Measurements from ENCODE around the gene LRRTM1.

The LRRTM1 gene, protein sequence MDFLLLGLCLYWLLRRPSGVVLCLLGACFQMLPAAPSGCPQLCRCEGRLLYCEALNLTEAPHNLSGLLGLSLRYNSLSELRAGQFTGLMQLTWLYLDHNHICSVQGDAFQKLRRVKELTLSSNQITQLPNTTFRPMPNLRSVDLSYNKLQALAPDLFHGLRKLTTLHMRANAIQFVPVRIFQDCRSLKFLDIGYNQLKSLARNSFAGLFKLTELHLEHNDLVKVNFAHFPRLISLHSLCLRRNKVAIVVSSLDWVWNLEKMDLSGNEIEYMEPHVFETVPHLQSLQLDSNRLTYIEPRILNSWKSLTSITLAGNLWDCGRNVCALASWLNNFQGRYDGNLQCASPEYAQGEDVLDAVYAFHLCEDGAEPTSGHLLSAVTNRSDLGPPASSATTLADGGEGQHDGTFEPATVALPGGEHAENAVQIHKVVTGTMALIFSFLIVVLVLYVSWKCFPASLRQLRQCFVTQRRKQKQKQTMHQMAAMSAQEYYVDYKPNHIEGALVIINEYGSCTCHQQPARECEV

DNA sequence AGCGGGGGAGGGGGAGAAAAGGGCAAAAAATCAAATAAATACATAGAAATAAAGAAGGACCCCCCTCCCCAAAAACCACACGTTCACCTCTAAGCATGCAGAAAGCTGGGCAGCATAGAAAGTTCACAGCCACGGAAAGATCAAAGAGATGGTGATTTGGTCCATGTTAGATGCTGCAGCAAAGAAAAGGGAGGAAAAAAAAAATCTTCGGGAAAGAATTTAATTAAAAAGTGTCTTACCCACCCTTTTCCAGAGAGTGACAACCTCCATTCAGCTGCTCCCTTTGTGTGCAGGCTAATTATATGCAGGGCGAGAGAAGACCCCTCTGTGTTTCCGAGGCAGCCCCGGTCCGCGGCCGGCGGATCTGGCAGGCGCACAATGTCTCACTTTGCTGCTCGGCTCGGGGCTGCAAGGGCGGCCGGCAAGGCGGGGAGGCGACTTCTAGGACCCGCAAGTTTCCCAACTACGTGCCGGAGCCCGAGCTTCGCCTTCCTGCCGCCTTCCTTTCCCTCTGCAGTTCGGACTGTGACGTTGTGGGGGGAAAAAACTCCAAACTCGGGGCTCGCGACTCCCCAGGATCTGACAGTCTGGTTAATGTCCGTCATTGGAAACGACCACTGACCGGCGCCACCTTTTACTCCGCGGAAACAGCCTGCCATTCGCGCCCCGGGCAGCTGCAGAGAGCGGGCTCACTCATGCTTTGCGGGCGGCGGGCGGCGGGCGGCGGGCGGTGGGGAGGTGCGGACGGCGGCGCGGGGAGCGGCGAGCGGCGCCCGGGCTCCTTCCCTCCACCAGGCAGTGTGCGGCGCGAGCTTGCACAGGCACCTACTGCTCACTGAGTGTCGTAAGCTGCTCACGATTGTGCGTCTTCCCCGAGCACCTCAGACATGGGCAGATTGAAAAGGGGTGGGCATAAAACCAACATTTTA is at the start of gene LRRTM1:
Gene LRRTM1, minus strand, starts transcription at position 844 of the 929 bp plus-strand sequence. CDS start 933 bp downstream, outside the sequence.
- DNase-seq, result no peak

DNA sequence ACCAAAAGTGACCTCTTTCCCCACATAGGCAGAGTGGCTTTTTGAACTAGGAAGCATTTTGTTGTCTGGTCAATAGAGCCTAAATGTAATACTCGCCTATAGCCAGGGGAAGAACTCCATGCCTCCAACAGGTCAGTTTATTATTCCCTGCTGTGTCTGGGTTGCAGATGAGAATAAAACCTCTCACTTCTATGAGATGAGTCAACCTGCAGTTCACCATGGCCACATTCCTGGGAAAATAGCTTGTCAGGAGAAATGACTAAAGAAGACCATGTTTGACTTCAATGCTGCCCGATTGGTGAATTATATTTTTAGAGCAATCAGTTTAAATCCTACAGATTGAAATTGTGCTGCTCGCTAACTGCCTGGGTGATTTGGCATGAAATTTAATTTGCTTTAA is 46.7 kb upstream of the LRRTM1 start:
- DNase-seq, result no peak

DNA sequence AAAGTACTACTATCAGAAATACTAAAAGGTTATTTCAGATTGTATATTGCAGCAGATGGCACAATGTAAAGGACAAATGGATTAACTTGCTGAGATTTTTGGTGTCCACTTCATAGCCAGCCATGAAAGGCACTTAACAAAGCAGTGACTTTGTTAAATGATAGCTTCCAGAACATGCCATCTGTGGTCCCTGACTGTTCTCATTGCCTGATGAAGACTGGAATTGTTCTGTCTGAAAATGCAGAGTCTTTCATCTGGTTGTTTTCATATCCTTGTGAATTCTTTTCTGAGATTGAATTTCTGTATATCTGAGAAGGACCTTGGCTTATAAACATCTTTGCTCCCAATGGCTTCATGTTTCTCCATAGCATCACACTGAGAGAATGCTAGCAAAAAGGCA is 44.4 kb upstream of the LRRTM1 start:
- no peak for DNase-seq

DNA sequence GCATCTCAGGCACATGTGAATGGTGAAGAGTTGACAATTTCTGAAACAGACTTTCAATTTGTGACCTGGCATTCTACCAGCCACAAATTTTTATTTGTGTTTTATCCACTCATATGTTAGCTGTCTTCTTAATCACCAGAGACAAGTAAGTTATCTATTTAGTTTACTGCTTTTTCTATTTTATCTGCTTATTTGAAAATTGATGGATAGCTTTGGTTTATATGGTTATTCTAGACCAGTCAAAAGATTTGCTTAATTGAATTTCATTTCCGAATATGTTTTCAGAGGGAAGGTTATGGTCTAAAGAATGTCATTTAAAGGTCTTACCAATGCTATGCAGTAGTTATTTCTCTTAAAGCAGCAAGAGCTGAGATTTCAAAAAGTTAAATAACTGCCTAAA is 43.5 kb upstream of the LRRTM1 start:
- DNase-seq, result no peak

DNA sequence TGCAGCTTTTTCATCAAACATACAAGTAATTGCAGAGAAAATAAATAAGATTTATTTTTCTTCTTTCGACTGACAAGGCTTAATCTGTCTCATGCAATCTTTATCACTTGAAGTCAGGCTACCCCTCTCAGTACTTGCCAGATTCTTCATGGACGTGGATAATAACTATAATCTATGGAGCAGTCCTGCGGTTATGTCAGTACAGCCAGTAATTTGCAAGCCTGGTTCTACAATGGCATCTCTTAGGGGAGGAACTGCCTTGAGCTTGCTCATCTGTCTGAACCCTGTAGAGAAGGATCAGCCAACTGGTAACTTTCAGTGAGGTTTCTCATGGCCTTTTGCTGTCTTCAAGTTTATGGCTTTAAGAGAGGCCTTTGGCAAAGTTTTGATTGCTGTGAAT is 35.5 kb upstream of the LRRTM1 start:
- DNase-seq, result no peak

DNA sequence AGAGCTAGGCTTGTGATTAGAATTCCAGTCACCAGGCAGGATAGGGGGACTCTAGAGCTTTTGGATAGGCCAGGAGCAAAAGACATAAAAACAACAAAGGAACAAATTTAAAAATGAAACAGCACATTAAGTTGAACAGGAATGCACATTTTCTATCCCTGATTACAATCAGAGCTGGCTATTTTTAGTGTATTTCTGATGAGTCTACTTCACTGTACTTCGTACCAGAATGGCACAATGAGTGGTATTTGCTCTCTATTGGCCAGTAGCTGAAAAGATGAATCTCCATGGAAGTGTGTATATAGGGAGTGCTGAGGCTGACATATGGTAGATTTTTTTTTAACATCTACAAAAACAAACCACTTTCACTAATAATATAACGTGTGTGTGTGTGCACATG is 34.2 kb upstream of the LRRTM1 start:
- no peak for DNase-seq

DNA sequence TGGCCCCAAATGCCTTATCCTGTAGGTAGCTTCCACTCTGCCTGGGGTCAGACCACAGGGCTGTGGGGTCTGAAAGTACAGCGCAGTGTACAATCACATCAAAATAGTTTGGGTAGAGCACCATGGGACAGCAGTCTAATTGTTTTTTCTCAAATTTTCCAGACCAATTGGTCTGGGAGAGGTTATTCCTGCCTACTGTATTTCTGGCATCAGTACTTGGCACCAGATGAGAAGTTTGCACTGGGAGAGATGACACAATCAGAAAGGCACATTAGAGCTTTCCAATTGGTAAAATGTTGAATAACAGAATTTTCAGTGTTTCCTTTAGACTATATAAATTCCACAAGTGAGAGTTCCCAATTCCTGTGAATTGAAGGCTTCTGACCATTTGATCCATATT is 30.9 kb upstream of the LRRTM1 start:
- no peak for DNase-seq

DNA sequence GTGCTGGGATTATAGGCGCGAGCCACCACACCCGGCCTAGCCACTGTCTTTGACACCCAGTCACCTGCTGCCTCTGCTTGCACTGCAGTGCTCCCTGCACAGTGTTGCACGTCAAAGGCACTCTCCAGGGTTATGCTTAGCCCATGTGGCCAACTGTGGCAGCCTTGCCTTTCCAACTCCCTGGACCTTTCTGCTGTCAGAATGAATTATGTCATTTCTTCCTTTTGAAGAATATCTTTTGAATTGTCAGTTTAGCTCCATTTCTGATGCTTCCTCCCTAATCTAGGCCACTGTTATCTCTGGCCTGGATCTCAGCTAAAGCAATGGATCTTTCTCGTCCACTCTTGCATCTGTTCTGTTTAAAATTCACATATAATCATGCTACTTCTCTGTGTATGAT is 29.3 kb upstream of the LRRTM1 start:
- DNase-seq, result no peak

DNA sequence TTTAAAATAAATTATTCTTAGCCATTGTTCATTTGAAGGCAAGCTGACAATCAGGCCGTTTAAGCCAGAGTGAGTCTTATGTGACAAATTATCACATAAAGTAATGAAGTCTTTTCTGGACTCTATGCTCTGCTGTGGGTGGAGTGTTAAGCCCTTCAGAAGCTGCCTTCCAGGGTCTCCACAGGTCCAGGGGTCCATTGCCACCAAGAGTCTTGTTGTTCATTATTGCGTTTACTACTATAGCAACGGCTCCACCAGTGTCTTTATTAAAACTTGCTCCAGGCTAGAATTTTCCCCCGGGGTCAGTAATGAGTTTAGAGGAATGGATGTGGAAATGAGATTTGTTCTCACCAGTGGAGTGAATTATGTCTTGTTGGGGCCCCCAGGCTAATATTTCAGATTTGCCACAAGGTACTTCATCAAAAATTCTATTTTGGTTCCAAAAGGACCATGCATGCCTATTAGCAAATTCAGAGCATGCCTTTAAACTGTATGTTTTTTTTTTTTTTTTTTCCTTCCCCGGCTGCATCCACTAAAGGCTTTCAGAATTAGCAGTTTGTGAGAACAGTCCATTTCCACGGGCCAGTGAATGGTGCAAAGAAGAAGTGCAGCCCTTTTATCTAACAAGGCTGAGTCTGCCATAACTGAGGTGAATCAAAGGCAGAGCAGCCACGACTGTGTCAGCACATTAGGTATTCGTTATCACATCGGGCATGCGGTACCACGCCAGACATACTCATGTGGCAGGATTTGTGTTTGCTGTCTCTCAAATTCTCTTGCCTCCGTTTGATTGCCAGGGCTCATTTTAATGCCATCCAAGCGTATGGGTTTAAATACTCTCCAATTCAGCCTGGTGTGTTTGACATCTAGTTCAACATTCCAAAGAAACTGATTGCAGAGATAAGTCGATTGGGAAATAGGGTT is 26.2 kb upstream of the LRRTM1 start:
- DNase-seq, result no peak

DNA sequence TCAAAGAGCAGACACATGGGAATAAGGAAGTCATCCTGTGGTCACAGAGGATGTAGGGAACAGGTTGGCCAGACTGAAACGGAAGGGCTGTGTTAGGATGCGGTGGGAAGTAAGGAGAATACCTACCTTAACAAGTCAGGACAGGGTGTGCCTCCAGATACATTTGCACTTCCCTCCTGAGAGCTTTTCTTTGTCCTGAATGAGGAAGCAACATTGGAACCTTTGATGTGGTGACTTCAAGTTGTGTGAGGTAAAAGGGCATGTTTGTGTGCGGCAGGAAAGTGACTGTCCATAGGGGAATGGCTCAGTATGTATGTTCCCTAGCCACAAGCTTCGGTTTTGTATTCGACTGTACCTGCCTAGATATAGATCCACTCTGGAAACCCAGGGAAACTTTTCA is 24.9 kb upstream of the LRRTM1 start:
- DNase-seq, result no peak

DNA sequence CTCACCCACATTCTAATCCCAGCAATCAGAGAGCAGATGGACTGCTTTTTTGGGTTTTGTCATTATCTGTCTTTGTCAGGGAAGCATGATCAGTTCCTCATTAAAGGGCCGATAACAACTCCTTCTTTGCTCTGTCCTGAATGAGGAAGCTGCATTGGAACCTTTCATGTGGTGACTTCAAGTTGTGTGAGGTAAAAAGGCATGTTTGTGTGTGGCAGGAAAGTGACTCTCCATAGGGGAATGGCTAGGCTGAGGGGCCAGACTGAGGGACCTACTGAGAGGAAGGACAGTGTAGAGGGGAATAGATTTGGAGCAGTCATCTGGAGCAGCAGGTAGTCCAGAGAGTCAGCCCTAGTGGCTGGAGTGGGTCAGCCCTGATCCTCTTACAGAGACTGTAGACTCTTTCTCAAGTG is 23.6 kb upstream of the LRRTM1 start:
- DNase-seq, result no peak

DNA sequence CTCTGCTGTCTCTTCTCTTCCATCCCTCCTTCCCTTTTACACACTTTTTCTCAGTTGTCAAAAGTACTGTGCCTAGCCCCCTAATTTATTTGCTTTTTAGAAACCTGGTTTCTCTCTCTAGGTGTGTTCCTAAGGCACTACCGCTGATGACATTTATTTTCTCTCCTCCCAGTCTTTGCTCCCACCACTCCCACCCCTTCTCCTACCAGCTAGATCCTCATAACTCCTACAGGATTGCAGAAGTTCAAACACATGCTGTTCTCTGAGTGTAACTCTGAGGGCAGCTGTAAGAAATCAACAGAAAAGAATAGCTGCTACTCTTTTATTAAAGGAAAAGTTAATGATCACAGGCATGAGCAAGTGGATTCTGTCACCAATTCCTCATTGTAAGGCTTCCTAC is 22.3 kb upstream of the LRRTM1 start:
- DNase-seq, result no peak

DNA sequence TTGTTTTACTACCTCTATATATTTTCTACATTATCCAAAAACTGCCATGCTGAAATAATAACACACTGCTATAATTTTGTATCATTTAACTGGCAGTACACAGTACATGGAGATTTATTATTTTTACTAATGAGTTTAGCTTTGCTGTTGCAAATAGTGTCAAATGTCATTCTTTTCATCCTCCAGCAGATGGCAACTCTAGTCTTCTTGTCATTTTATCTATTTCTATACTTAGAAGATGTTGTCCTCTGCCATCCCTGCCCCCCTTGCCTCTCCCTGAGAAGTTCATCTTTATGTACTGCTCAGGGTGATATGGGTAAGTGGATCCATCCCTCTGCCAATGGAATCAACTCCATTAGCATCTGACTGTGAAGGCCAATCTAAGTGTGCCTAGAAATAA is 21.7 kb upstream of the LRRTM1 start:
- DNase-seq, result no peak

DNA sequence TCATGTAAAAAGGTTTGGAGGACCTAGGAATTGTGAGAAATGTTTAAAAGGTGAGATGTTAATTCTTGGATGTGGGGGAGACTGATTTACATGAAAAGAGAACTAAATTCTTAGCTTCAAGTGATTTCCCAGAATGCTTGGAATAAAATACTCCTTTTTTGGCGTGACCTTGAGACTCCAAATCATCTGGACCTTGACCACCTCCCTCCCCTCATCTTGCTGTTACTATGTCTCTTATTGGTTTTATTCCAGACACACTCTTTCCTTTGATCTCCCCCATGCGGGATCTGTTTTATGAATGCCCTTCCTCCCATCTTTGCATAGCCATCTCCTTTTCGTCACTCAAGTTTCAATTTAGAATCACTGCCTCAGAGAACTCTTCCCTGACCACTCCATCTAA is 20.0 kb upstream of the LRRTM1 start:
- no peak for DNase-seq

DNA sequence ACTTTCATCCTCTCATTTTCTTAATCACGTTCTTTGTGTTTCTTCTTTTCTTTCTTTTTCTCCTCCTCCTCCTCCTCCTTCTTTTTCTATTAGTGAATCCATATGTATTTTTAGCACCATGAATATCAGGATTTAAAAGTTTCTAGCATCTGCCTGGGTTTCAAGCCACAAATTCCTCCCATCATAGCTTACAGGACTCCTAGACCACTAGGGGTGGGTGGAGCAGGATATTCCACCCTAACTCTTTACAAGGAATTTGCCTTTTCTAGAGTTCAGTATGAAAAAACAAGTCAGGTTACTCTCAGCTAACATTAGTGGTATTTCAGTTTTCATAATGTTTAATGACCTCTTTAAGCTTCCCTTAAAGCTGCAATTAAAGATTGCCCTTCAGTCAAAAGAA is 19.1 kb upstream of the LRRTM1 start:
- no peak for DNase-seq

DNA sequence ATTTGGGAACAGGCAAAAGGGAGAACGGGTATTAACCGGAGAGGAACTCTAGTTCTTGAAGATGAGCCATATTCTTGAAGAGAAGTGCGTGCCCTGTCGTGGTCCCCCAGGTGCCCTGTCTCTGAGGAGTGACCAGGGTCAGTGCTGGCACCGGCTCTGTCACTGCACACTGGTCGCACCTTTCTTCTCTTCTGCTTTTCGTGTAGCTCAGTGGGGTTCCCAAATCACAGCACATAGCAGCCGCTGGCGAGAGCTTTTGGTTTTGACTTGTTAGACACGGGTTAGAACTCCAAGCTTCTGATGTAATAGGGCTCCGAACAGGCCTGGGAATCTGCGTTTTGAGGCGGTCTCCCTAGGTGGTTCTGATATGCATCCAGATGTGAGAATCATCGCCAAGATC is 18.4 kb upstream of the LRRTM1 start:
- DNase-seq, result no peak

DNA sequence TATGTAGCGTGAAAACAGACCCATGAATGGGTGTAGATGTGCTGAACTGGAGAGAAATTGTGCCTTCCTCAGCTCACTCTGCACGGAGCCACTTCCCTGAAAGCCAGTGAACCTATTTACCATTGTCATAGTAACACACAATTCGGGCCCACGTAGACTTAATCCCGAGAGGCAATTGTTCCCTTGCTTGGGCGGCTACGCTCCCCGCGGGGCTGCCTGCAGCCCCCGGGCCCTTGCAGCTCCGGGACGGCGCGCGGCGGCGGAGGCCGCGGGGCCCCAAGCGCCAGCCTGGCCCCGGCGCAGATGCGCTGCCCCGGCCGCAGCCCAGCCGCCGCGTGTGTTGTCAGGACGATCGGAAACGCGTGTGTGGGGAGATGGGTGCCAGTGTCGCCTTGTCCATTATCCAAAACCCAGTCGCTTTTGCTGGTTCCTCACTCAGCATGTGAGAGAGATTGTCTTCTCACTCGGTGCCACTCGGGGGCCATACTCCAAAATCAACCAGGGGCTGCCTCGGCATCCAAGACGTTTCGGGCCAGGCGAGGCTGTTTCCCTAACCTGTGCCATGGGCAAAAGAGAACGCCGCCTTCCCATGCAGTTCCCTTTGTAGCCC is 17.9 kb upstream of the LRRTM1 start:
- DNase-seq, result no peak

DNA sequence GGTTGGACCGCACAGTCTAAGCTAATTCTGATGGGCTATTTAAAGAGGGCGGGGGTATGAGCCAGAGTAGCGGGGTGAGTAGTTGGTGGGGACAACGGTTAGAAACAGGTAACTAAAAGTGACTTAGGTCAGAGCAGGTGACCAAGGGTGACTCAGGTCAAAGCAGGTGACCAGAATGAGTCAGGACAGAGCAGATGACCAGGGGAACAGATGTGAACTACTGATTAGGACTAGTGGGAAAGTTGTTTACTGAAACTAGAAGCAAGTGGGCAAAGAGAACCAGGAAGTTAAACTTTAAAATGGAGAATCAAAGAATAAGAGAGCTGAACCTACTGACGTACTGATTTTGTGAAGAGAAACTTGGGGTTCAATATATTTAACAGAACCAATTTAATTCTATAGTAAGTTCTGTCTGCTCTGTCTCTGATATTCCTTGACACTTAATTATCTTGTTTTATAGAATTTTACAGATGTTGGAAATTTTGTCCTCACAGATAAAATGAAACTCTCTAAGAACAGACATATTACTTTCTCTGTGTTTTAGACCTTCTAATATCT is 7.8 kb upstream of the LRRTM1 start:
- no peak for DNase-seq

DNA sequence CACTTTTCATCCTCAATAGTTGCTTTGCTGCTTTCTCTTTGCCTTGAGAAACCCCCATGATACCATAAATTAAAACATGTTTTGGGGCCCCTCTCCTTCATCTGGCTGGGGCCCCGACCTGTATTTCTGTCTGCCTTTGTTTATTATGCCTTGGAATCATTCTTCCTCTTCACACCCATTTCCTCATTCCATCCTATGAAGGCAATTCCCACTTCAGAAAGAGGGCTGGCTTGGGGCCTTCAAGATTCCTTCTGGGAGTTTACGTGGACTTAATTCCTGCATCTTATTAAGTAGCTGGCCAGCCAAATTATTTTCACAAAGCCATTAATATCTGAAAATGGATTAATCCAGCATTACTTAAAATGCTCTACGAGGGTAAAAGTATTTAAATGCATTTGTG is 6.8 kb upstream of the LRRTM1 start:
- no peak for DNase-seq

DNA sequence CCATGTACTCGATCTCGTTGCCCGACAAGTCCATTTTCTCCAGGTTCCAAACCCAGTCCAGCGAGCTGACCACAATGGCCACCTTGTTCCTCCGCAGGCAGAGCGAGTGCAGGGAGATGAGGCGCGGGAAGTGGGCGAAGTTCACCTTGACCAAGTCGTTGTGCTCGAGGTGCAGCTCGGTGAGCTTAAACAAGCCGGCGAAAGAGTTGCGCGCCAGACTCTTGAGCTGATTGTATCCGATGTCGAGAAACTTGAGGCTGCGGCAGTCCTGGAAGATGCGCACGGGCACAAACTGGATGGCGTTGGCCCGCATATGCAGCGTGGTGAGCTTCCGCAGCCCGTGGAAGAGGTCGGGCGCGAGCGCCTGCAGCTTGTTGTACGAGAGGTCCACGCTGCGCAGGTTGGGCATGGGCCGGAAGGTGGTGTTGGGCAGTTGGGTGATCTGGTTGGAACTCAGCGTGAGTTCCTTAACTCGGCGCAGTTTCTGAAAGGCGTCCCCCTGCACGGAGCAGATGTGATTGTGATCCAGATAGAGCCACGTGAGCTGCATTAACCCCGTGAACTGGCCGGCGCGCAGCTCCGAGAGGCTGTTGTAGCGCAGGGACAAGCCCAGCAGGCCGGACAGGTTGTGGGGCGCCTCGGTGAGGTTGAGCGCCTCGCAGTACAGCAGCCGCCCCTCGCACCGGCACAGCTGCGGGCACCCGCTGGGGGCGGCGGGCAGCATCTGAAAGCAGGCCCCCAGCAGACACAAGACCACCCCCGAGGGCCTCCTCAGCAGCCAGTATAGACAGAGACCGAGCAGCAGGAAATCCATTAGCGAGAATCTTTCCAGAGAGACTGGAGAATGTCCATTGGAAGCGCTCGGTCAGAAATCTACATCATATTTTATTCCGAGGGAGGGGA is 1.3 kb downstream of the LRRTM1 start:
- no peak for DNase-seq

Measured in CD4-positive, alpha-beta T cell treated with Interleukin-12 subunit alpha and Interleukin-12 subunit beta, for 1 hour (primary cell).